DOHH2 (cell line): ENCODE measurements around the gene C2CD5.

Source experiments
- CTCF ChIP-seq: fragments of 200-600 bp; sonication (generic); IDR thresholded peaks from one replicate; pipeline ENCODE4 v1.5.1; 2014; ENCODE audit warnings: antibody characterized with exemption, mild to moderate bottlenecking, low read depth, low read length; ENCODE audit not compliant: poor library complexity, severe bottlenecking
- EZH2phosphoT487 ChIP-seq: fragments of 200-600 bp; sonication (generic); IDR thresholded peaks from 2 replicates; pipeline ENCODE4 v1.6.1; 2017; ENCODE audit warnings: borderline replicate concordance, mild to moderate bottlenecking, antibody characterized with exemption, low read length, moderate library complexity, mixed read lengths

- TF ChIP-seq CTCF (no peak), EZH2phosphoT487 (no peak)
Measured at GRCh38 chr12:22435583-22435982, 108.8 kb downstream of the C2CD5 start.
